HepG2 (cell line): Measurements from ENCODE around the gene CNBD2. TPM values are rescaled to one million over a fixed set of nuclear protein-coding genes. Genes with fewer than 3 reads are reported as not detected.

ENCODE experiments used
- AHDC1 ChIP-seq: sonication (generic); formaldehyde crosslinking; IDR thresholded peaks from 2 replicates; pipeline ENCODE4 v1.5.1; 2020; ENCODE audit warnings: mild to moderate bottlenecking, missing genetic modification reagents, borderline replicate concordance
- ATF4 ChIP-seq, 2 experiments: fragments of 450-650 bp in 1 of 2; sonication (generic) in 1 of 2; formaldehyde crosslinking; IDR thresholded peaks; 2 replicates each; pipeline versions ENCODE4 v1.5.0 to v1.8.0; 2020 to 2022; ENCODE audit warnings: mild to moderate bottlenecking in 1 of 2, missing genetic modification reagents in 1 of 2
- BRD4 ChIP-seq: sonication (generic); formaldehyde crosslinking; IDR thresholded peaks from 2 replicates; pipeline ENCODE4 v1.4.0; 2020; ENCODE audit warnings: missing genetic modification reagents
- GATAD1 ChIP-seq: IDR thresholded peaks from 2 replicates; pipeline ENCODE4 v1.6.1; 2016; ENCODE audit warnings: missing genetic modification reagents, missing compliant biosample characterization
- JUN ChIP-seq: sonication (generic); formaldehyde crosslinking; IDR thresholded peaks from 2 replicates; pipeline ENCODE4 v1.4.0; 2020; ENCODE audit warnings: mild to moderate bottlenecking, missing genetic modification reagents
- KLF9 ChIP-seq: IDR thresholded peaks from 2 replicates; pipeline ENCODE4 v1.6.1; 2016; ENCODE audit warnings: low read depth
- MEIS1 ChIP-seq: sonication (generic); formaldehyde crosslinking; IDR thresholded peaks from 2 replicates; pipeline ENCODE4 v1.9.0; 2021; ENCODE audit warnings: mild to moderate bottlenecking, missing genetic modification reagents, moderate library complexity, borderline replicate concordance
- NFE2 ChIP-seq: sonication (generic); formaldehyde crosslinking; IDR thresholded peaks from 2 replicates; pipeline ENCODE4 v1.4.0; 2020; ENCODE audit warnings: missing genetic modification reagents
- NFYB ChIP-seq: sonication (generic); formaldehyde crosslinking; IDR thresholded peaks from 2 replicates; pipeline ENCODE4 v1.4.0; 2020; ENCODE audit warnings: missing genetic modification reagents
- PBX2 ChIP-seq: IDR thresholded peaks from 2 replicates; pipeline ENCODE4 v1.6.1; 2016; ENCODE audit warnings: control low read depth
- ZHX2 ChIP-seq, 2 experiments: sonication (generic) in 1 of 2; formaldehyde crosslinking in 1 of 2; IDR thresholded peaks; 2 replicates each; pipeline versions ENCODE4 v1.6.1 to v1.9.0; 2014 to 2022; ENCODE audit warnings: antibody characterized with exemption in 1 of 2, borderline replicate concordance in 1 of 2, inconsistent platforms in 1 of 2, low read depth in 1 of 2, missing genetic modification reagents in 1 of 2
- ZNF558 ChIP-seq: sonication (generic); formaldehyde crosslinking; IDR thresholded peaks from 2 replicates; pipeline ENCODE4 v1.9.0; 2022; ENCODE audit warnings: mild to moderate bottlenecking, missing genetic modification reagents, borderline replicate concordance
- ZNF839 ChIP-seq: sonication (generic); formaldehyde crosslinking; IDR thresholded peaks from 2 replicates; pipeline ENCODE4 v1.4.0; 2020; ENCODE audit warnings: missing genetic modification reagents, mild to moderate bottlenecking, borderline replicate concordance
- polyA plus RNA-seq, 8 experiments: library from polyadenylated mRNA; depleted of rRNA in 3 of 8; stranded (reverse) in 7 of 8; unstranded in 1 of 8; fragments of >200 nt; fragmentation: Illumina TruSeq in 4 of 8; extraction: Trizol in 4 of 8; gene quantifications; 2 replicates each; pipeline versions ENCODE4 v1.2.1 to v1.2.3, GENCODE V29; 2011 to 2016; ENCODE audit warnings: low read depth in 4 of 8, missing spikeins in 1 of 8, mixed read lengths in 1 of 8; ENCODE audit not compliant: insufficient read depth in 1 of 8
- total RNA-seq, 5 experiments: library from RNA; depleted of rRNA; stranded (reverse); fragments of >200 nt; fragmentation: Illumina TruSeq; extraction: Trizol; gene quantifications; 2 replicates each; pipeline ENCODE4 v1.2.3, GENCODE V29; 2016; ENCODE audit warnings: low read depth in 1 of 5

CNBD2 gene
- total and polyA plus RNA-seq, 2 of the 13 experiments (the other 11 are each of a cell fraction or from before 2014, with no cell fraction given): 12.4 to 22.8 TPM

- TF ChIP-seq ZHX2 (IDR thresholded peaks at IDR 0.05; ENCODE audit: low read depth): peak; percentile 94
- TF ChIP-seq ZHX2 (CRISPR knock-in tag; IDR thresholded peaks at IDR 0.05; ENCODE audit: borderline replicate concordance): no peak; the same call in 1 of the 2 replicates
- no peak; the same call in 1 of the 2 replicates for TF ChIP-seq KLF9 (CRISPR knock-in tag)
- peak; percentile 86; the same call in 1 of the 2 replicates for TF ChIP-seq ZNF839
- TF ChIP-seq GATAD1 (CRISPR knock-in tag): peak; percentile 95
- peak; percentile 97 for TF ChIP-seq MEIS1
- TF ChIP-seq ATF4 (CRISPR knock-in tag; IDR thresholded peaks at IDR 0.05): peak in 1 of 2 experiments; percentile 80; a peak in 1 of 4 replicates
- peak; percentile 100 for TF ChIP-seq ZNF558 (CRISPR knock-in tag)
- TF ChIP-seq NFE2 (CRISPR knock-in tag): no peak
- peak; percentile 36; the same call in 1 of the 2 replicates for TF ChIP-seq NFYB (CRISPR knock-in tag)
- TF ChIP-seq PBX2: 0 out of 2 replicates have a peak, but pooled peaks have one; percentile 2
- TF ChIP-seq AHDC1: no peak; the same call in 1 of the 2 replicates
- peak; percentile 4; the same call in 1 of the 2 replicates for TF ChIP-seq BRD4
- peak; percentile 66; the same call in 1 of the 2 replicates for TF ChIP-seq JUN
These were observed 14.0 kb upstream of the CNBD2 start, which contains the start of gene SCAND1 (continued) for GRCh38 chr20:35954200-35954906.
